Choroid plexus epithelial cell (primary cell): Measurements from ENCODE around the gene MYO15B.

Experiments used
- DNase-seq: peaks from one replicate; pipeline ENCODE4 v3.0.0-alpha.2; 2010; ENCODE audit warnings: low read depth
- H3K4me3 ChIP-seq: 2 replicates; pipeline ENCODE4 v1.5.1; 2011; ENCODE audit warnings: low read depth, mild to moderate bottlenecking, control low read depth, low read length, moderate library complexity
- CTCF ChIP-seq: conservative IDR thresholded peaks from 2 replicates; pipeline ENCODE4 v1.5.1; 2011; ENCODE audit warnings: low read depth, mild to moderate bottlenecking, control low read depth, inconsistent platforms, low read length, moderate library complexity

Gene MYO15B

GRCh38 chr17:75624714-75625345 is 37.2 kb downstream of the MYO15B start:
- no peak for TF ChIP-seq CTCF
- no peak overlapping the region for H3K4me3 ChIP-seq
- no peak for DNase-seq

- peak; percentile 82 for TF ChIP-seq CTCF
- no peak overlapping the region for H3K4me3 ChIP-seq
- DNase-seq: peak; percentile 49
Measured at GRCh38 chr17:75625813-75626486, 38.4 kb downstream of the MYO15B start.

GRCh38 chr17:75626496-75627038 is 39.0 kb downstream of the MYO15B start:
- no peak for TF ChIP-seq CTCF
- no peak overlapping the region for H3K4me3 ChIP-seq
- no peak for DNase-seq

GRCh38 chr17:75627094-75627493 is 39.5 kb downstream of the MYO15B start:
- no peak for TF ChIP-seq CTCF
- H3K4me3 ChIP-seq: no peak overlapping the region

GRCh38 chr17:75628425-75628824 is 40.8 kb downstream of the MYO15B start:
- no peak for TF ChIP-seq CTCF
- DNase-seq: no peak
- no peak overlapping the region for H3K4me3 ChIP-seq

More at GRCh38 chr17:75627094-75627493, 39.5 kb downstream of the MYO15B start:
- no peak for DNase-seq

- H3K4me3 ChIP-seq: no peak overlapping the region
- DNase-seq: no peak
- no peak for TF ChIP-seq CTCF
Measured at GRCh38 chr17:75629157-75629556, 41.6 kb downstream of the MYO15B start.
